HL-60 (cell line): ENCODE data around the gene GPHA2.

Source experiments
- DNase-seq, 2 experiments: peaks; one replicate each; pipeline ENCODE4 v3.0.0-alpha.2; 2010 to 2020; ENCODE audit warnings: low read depth in 1 of 2, low spot score in 1 of 2
- H3K27ac ChIP-seq: fragments of 250-450 bp; sonication (Bioruptor Pico); replicated peaks from 2 replicates; pipeline ENCODE4 v1.5.1; 2020; ENCODE audit warnings: mild to moderate bottlenecking, moderate library complexity
- H3K27me3 ChIP-seq: fragments of 250-450 bp; sonication (Bioruptor Pico); 2 replicates; pipeline ENCODE4 v1.5.1; 2021; ENCODE audit warnings: mild to moderate bottlenecking, moderate library complexity; ENCODE audit not compliant: insufficient read depth, poor library complexity, severe bottlenecking
- H3K4me3 ChIP-seq: replicated peaks from 2 replicates; pipeline ENCODE4 v1.5.1; 2011; ENCODE audit warnings: mild to moderate bottlenecking, control low read depth, low read length; ENCODE audit not compliant: insufficient read depth
- GABPA ChIP-seq: IDR thresholded peaks from 2 replicates; pipeline ENCODE4 v1.6.1; 2012; ENCODE audit warnings: low read depth
- POLR2AphosphoS5 ChIP-seq: IDR thresholded peaks from 2 replicates; pipeline ENCODE4 v1.6.1; 2012; ENCODE audit warnings: low read depth
- SPI1 ChIP-seq: IDR thresholded peaks from 2 replicates; pipeline ENCODE4 v1.6.1; 2012; ENCODE audit warnings: low read depth, mild to moderate bottlenecking, borderline replicate concordance
- TF ChIP-seq, protein P1 (sequence below): IDR thresholded peaks from 2 replicates; pipeline ENCODE4 v1.6.1; 2012; ENCODE audit warnings: low read depth; ENCODE audit not compliant: insufficient replicate concordance
- TF ChIP-seq, protein P2 (sequence below): IDR thresholded peaks from one replicate; pipeline ENCODE4 v1.5.1; 2011; ENCODE audit warnings: low read length, control low read depth, inconsistent platforms; ENCODE audit not compliant: insufficient read depth

GPHA2 gene

GRCh38 chr11:64933935-64934681 is 1.6 kb downstream of the GPHA2 start:
- TF ChIP-seq, protein P1, sequence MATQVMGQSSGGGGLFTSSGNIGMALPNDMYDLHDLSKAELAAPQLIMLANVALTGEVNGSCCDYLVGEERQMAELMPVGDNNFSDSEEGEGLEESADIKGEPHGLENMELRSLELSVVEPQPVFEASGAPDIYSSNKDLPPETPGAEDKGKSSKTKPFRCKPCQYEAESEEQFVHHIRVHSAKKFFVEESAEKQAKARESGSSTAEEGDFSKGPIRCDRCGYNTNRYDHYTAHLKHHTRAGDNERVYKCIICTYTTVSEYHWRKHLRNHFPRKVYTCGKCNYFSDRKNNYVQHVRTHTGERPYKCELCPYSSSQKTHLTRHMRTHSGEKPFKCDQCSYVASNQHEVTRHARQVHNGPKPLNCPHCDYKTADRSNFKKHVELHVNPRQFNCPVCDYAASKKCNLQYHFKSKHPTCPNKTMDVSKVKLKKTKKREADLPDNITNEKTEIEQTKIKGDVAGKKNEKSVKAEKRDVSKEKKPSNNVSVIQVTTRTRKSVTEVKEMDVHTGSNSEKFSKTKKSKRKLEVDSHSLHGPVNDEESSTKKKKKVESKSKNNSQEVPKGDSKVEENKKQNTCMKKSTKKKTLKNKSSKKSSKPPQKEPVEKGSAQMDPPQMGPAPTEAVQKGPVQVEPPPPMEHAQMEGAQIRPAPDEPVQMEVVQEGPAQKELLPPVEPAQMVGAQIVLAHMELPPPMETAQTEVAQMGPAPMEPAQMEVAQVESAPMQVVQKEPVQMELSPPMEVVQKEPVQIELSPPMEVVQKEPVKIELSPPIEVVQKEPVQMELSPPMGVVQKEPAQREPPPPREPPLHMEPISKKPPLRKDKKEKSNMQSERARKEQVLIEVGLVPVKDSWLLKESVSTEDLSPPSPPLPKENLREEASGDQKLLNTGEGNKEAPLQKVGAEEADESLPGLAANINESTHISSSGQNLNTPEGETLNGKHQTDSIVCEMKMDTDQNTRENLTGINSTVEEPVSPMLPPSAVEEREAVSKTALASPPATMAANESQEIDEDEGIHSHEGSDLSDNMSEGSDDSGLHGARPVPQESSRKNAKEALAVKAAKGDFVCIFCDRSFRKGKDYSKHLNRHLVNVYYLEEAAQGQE, result no peak
- no peaks in the 10 kb centered on the region for H3K27me3 ChIP-seq
- DNase-seq, result peak in 1 of 2 experiments; percentile 9
- H3K27ac ChIP-seq, result no peak overlapping the region
- no peak overlapping the region for H3K4me3 ChIP-seq

- Histone ChIP-seq H3K4me3 (no peak overlapping the region), H3K27ac (no peak overlapping the region), H3K27me3 (no peaks in the 10 kb centered on the region)
- TF ChIP-seq, protein P2, sequence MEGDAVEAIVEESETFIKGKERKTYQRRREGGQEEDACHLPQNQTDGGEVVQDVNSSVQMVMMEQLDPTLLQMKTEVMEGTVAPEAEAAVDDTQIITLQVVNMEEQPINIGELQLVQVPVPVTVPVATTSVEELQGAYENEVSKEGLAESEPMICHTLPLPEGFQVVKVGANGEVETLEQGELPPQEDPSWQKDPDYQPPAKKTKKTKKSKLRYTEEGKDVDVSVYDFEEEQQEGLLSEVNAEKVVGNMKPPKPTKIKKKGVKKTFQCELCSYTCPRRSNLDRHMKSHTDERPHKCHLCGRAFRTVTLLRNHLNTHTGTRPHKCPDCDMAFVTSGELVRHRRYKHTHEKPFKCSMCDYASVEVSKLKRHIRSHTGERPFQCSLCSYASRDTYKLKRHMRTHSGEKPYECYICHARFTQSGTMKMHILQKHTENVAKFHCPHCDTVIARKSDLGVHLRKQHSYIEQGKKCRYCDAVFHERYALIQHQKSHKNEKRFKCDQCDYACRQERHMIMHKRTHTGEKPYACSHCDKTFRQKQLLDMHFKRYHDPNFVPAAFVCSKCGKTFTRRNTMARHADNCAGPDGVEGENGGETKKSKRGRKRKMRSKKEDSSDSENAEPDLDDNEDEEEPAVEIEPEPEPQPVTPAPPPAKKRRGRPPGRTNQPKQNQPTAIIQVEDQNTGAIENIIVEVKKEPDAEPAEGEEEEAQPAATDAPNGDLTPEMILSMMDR, result no peak
- TF ChIP-seq SPI1 (no peak), GABPA (no peak), POLR2AphosphoS5 (no peak)
- TF ChIP-seq, protein P1, result no peak
- no peak for DNase-seq
These were observed 2.3 kb downstream of the GPHA2 start for GRCh38 chr11:64933213-64933934.

- Histone ChIP-seq H3K27ac (no peak overlapping the region), H3K4me3 (no peak overlapping the region), H3K27me3 (no peaks in the 10 kb centered on the region)
- TF ChIP-seq POLR2AphosphoS5 (no peak), SPI1 (no peak), GABPA (no peak)
- TF ChIP-seq, protein P2, result no peak
- TF ChIP-seq, protein P1, result no peak
- DNase-seq, result no peak
These were observed 3.4 kb downstream of the GPHA2 start for GRCh38 chr11:64932324-64932723.
